AG04450 (cell line): ENCODE data around the gene CPSF4. TPM values are rescaled to one million over a fixed set of nuclear protein-coding genes. Genes with fewer than 3 reads are reported as not detected.
"Not testable (repeated sequence)": the region's sequence is repeated elsewhere in the genome, so short reads cannot be mapped to it uniquely, and the experiment has no call there.

Experiments
- CTCF ChIA-PET: fragments of 300-600, 350-600 bp; formaldehyde crosslinking; extraction: SDS; loops from one replicate; lab custom pipeline; 2022; ENCODE audit warnings: antibody characterized with exemption, inconsistent platforms; lab: Charles Lee
- POLR2A ChIA-PET: fragments of 350-600 bp; formaldehyde crosslinking; extraction: SDS; loops from one replicate; lab custom pipeline; 2021; ENCODE audit warnings: antibody characterized with exemption, inconsistent platforms; lab: Yijun Ruan, JAX
- DNase-seq: peaks from one replicate; pipeline ENCODE4 v3.0.0-alpha.2; 2011; ENCODE audit warnings: low read depth, low spot score
- H3K27ac ChIP-seq: one replicate; pipeline ENCODE4 v1.5.1; 2012; ENCODE audit warnings: low read depth, low read length, control low read depth
- H3K27me3 ChIP-seq: one replicate; pipeline ENCODE4 v1.6.0; 2012; ENCODE audit warnings: low read length; ENCODE audit not compliant: control insufficient read depth, insufficient read depth
- H3K4me3 ChIP-seq: 2 replicates; pipeline ENCODE4 v1.5.1; 2011; ENCODE audit warnings: mild to moderate bottlenecking, low read depth, low read length, control low read depth
- H3K9me3 ChIP-seq: 2 replicates; pipeline ENCODE4 v1.5.1; 2012; ENCODE audit warnings: low read length; ENCODE audit not compliant: control insufficient read depth, insufficient read depth
- polyA plus RNA-seq: library from polyadenylated mRNA; depleted of rRNA; stranded (reverse); fragments of >200 nt; gene quantifications from 2 replicates; pipeline ENCODE4 v1.2.3, GENCODE V29; 2011
- TF ChIP-seq, protein P1 (sequence below): IDR thresholded peaks from 2 replicates; pipeline ENCODE4 v1.5.1; 2011; ENCODE audit warnings: low read depth, low read length, control low read depth, inconsistent platforms

CPSF4 gene
- polyA plus RNA-seq, 1 experiment: 27.6 TPM

DNA sequence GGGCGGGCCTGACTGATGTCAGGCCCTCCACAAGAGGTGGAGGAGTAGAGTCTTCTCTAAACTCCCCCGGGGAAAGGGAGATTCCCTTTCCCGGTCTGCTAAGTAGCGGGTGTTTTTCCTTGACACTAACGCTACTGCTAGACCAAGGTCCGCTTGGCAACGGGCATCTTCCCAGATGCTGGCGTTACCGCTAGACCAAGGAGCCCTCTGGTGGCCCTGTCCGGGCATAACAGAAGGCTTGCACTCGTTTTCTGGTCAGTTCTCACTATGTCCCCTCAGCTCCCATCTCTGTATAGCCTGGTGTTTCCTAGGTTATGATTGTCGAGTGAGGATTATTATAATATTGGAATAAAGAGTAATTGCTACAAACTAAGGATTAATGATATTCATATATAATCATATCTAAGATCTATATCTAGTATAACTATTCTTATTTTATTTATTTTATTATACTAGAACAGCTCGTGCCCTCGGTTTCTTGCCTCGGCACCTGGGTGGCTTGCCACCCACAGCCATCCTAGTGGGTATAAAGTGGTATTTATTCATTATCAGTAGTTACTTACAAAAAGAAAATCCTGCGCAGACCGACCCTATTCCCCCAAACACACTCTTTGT is 23.1 kb upstream of the CPSF4 start:
- not testable (repeated sequence) for H3K9me3 ChIP-seq, H3K27ac ChIP-seq, DNase-seq, H3K4me3 ChIP-seq, H3K27me3 ChIP-seq
- ChIA-PET CTCF (interaction anchor here (1.3 to 1.4 kb wide), 2 partner anchors 8 to 9 kb away, joined by 3 to 5 read pairs; partner anchors contain the start of gene PDAP1), POLR2A (interaction anchor here (0.6 kb wide), 1 partner anchor 90 kb away, joined by 3 read pairs; the partner anchor contains the start of gene ARPC1A)
- TF ChIP-seq, protein P1, sequence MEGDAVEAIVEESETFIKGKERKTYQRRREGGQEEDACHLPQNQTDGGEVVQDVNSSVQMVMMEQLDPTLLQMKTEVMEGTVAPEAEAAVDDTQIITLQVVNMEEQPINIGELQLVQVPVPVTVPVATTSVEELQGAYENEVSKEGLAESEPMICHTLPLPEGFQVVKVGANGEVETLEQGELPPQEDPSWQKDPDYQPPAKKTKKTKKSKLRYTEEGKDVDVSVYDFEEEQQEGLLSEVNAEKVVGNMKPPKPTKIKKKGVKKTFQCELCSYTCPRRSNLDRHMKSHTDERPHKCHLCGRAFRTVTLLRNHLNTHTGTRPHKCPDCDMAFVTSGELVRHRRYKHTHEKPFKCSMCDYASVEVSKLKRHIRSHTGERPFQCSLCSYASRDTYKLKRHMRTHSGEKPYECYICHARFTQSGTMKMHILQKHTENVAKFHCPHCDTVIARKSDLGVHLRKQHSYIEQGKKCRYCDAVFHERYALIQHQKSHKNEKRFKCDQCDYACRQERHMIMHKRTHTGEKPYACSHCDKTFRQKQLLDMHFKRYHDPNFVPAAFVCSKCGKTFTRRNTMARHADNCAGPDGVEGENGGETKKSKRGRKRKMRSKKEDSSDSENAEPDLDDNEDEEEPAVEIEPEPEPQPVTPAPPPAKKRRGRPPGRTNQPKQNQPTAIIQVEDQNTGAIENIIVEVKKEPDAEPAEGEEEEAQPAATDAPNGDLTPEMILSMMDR: peak; percentile 60

DNA sequence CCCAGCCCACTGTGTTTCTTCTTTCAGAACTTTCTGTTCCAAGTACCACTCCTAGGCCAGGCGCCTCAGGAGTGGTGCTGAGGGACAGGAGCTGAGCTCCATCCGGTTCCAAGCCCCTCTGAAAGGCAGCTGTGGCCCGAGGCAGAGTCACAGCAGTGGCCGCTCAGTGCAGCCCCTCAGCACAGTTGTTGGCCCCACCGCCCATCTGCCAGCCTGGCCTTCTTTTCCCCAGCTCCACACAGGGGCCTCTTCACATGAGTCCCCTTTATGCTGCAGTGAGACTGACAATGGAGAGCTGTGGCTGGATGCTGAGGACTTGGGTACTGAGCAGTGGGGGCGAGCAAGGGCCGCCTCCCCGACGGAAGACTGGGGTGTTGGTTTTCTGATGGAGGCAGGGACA is 20.5 kb upstream of the CPSF4 start:
- CTCF ChIA-PET: no interaction called here
- H3K27ac ChIP-seq: no peak overlapping the region
- H3K4me3 ChIP-seq: no peak overlapping the region
- no peak for DNase-seq
- TF ChIP-seq, protein P1: no peak
- POLR2A ChIA-PET: interaction anchor here (1.9 kb wide), 1 partner anchor 9 kb away, joined by 6 read pairs; the partner anchor contains the start of genes BUD31 and PDAP1
- no peaks in the 10 kb centered on the region for H3K9me3 ChIP-seq
- no peaks in the 10 kb centered on the region for H3K27me3 ChIP-seq

DNA sequence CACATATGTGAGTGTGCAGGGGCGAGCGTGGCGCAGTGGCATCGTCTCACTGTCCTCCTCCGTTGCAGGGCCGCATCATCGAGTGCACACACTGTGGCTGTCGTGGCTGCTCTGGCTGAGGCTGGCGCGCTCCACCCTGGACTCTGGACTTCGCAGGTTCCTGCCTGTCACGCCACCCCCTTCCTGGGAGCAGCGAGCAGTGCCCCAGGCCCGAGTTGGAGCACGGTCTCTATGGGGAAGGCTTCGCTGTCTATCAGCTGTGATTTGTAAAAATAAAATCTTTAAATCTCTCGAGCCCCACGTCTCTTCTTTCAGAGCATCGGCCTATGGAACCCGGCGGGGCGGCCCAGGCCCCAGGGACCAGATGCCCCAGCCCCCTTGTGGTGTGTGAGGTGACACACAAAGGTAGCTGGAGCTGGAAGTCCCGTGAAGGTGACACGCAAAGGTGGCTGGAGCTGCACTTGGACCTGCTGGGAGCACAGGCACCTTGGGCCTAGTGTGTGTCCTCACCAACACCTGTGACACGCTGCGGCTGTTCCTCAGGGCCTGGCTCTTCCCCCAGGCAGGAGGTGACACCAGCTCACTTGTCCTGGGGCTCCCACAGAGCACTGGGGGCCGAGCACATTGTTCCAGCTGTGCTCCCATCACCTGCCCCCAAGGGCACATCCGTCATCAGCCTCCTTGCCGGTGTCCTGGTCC is 19.3 kb upstream of the CPSF4 start:
- CTCF ChIA-PET: no interaction called here
- POLR2A ChIA-PET: interaction anchor here (0.5 to 0.6 kb wide), 2 partner anchors 18 to 70 kb away, joined by 3 to 4 read pairs; no protein-coding TSS in a partner anchor
- no peak overlapping the region for H3K4me3 ChIP-seq
- TF ChIP-seq, protein P1: no peak
- no peak for DNase-seq
- no peaks in the 10 kb centered on the region for H3K27me3 ChIP-seq
- H3K27ac ChIP-seq: no peak overlapping the region
- H3K9me3 ChIP-seq: no peaks in the 10 kb centered on the region

DNA sequence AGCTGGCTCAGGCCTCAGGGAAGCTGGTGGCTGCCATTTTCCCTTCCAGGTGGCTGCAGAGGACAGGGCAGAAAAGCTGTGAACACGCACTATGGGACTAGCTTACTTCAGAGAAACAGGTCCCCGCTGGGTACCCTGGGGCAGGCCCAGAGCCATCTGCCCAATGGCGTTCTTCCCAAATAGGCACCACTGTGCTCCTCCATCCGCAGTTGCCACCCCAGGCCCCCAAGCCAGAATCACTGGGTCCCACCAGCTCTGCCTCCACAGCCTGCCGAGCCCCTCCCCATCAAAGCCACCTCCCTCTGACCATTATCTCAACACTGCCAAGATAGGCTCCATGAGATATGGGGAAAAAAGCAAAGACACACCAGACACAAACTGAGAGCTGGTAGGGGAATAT is 18.5 kb upstream of the CPSF4 start:
- Histone ChIP-seq H3K27ac (no peak overlapping the region), H3K9me3 (no peaks in the 10 kb centered on the region; the same call in 1 of the 2 replicates), H3K27me3 (no peaks in the 10 kb centered on the region), H3K4me3 (no peak overlapping the region)
- ChIA-PET CTCF (no interaction called here), POLR2A (interaction anchor here (0.5 to 1.6 kb wide), 3 partner anchors 11 to 70 kb away, joined by 3 to 6 read pairs (median 4); partner anchors contain the start of genes BUD31 and PDAP1)
- no peak for DNase-seq
- TF ChIP-seq, protein P1: no peak

DNA sequence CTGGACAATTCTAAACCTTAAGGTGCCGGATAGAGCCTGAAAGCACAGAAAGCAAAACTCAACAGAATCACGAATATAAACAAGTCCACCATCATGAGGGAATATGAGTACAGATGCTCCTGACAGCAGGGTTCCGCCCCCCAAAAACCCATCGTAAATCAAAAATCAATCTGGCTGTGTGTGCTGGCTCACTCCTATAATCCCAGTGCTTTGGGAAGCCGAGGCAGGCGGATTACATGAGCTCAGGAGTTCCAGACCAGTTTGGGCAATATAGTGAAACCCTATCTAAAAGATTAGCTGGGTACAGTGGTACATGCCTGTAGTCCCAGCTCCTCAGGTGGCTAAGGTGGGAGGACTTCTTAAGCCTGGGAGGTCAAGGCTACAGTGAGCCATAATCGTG is 17.8 kb upstream of the CPSF4 start:
- H3K27me3 ChIP-seq: no peaks in the 10 kb centered on the region
- CTCF ChIA-PET: no interaction called here
- no peak overlapping the region for H3K4me3 ChIP-seq
- TF ChIP-seq, protein P1: no peak
- no peaks in the 10 kb centered on the region; the same call in 1 of the 2 replicates for H3K9me3 ChIP-seq
- no peak for DNase-seq
- POLR2A ChIA-PET: interaction anchor here (1.6 kb wide), 1 partner anchor 12 kb away, joined by 6 read pairs; the partner anchor contains the start of genes BUD31 and PDAP1
- no peak overlapping the region for H3K27ac ChIP-seq
